Omental fat pad (tissue), 4 donors: ENCODE measurements around the gene CTCFL. TPM values are rescaled to one million over a fixed set of nuclear protein-coding genes. Genes with fewer than 3 reads are reported as not detected.
"Not testable (repeated sequence)": the region's sequence is repeated elsewhere in the genome, so short reads cannot be mapped to it uniquely, and the experiment has no call there.

Experiments used
- ATAC-seq: fragments of 150-250 bp; one replicate; pipeline ENCODE4 v1.9.1; 2016; ENCODE audit warnings: mild to moderate bottlenecking, moderate library complexity; ENCODE audit not compliant: low FRiP score
- DNase-seq: peaks from one replicate; pipeline ENCODE4 v3.0.0-alpha.2; 2019; ENCODE audit warnings: low spot score
- CTCF ChIP-seq, 3 donors: fragments of 450-650 bp; IDR thresholded peaks; one replicate each; pipeline ENCODE4 v1.5.1; 2016 to 2017; ENCODE audit warnings: antibody characterized with exemption in 3 of 3, mild to moderate bottlenecking in 3 of 3, moderate library complexity in 2 of 3
- total RNA-seq, 4 donors: library from RNA; depleted of rRNA; stranded (reverse); fragments of >200 nt; gene quantifications; one replicate each; pipeline ENCODE4 v1.1.0, GENCODE V29; 2016

Gene CTCFL
- total RNA-seq, 4 donors from 2014 or later: not detected

GRCh38 chr20:57474816-57475215, 50.1 kb downstream of the CTCFL start:
- DNase-seq (no peak), ATAC-seq (no peak)
- TF ChIP-seq CTCF (IDR thresholded peaks at IDR 0.05): no peak

- TF ChIP-seq CTCF (IDR thresholded peaks at IDR 0.05): no peak
- no peak for DNase-seq
- ATAC-seq: no peak
Measured at GRCh38 chr20:57474205-57474604, 50.7 kb downstream of the CTCFL start.

- ATAC-seq (no peak), DNase-seq (no peak)
- no peak for TF ChIP-seq CTCF (IDR thresholded peaks at IDR 0.05)
Measured at GRCh38 chr20:57473246-57474048, 51.5 kb downstream of the CTCFL start.

GRCh38 chr20:57472474-57472873, 52.5 kb downstream of the CTCFL start:
- not testable (repeated sequence) for ATAC-seq, DNase-seq

- TF ChIP-seq CTCF (IDR thresholded peaks at IDR 0.05): no peak
- DNase-seq (no peak), ATAC-seq (no peak)
Measured at GRCh38 chr20:57471496-57472372, 53.2 kb downstream of the CTCFL start.

GRCh38 chr20:57470666-57471495, 54.1 kb downstream of the CTCFL start:
- DNase-seq: no peak
- ATAC-seq: no peak
- no peak for TF ChIP-seq CTCF (IDR thresholded peaks at IDR 0.05)

- DNase-seq (no peak), ATAC-seq (no peak)
- no peak for TF ChIP-seq CTCF (IDR thresholded peaks at IDR 0.05)
Measured at GRCh38 chr20:57470212-57470522, 54.8 kb downstream of the CTCFL start.
